Parathyroid adenoma (tissue), 2 donors: ENCODE measurements around the gene MINDY4.

Source experiments
- H2AFZ ChIP-seq: fragments of 300-600 bp; sonication (generic); one replicate; pipeline ENCODE4 v1.7.0; 2017; ENCODE audit warnings: antibody characterized with exemption, mild to moderate bottlenecking
- H3K27ac ChIP-seq: fragments of 300-600 bp; sonication (generic); one replicate; pipeline ENCODE4 v1.7.0; 2017
- H3K27me3 ChIP-seq: fragments of 300-600 bp; sonication (generic); one replicate; pipeline ENCODE4 v1.7.0; 2017; ENCODE audit warnings: low read length; ENCODE audit not compliant: control insufficient read depth, insufficient read depth
- H3K36me3 ChIP-seq: fragments of 300-600 bp; sonication (generic); one replicate; pipeline ENCODE4 v1.7.0; 2017; ENCODE audit warnings: low read length; ENCODE audit not compliant: control insufficient read depth, insufficient read depth
- H3K4me1 ChIP-seq: fragments of 300-600 bp; sonication (generic); one replicate; pipeline ENCODE4 v1.7.0; 2017; ENCODE audit warnings: control low read depth
- H3K4me2 ChIP-seq: fragments of 300-600 bp; sonication (generic); one replicate; pipeline ENCODE4 v1.7.0; 2017; ENCODE audit warnings: low read length
- H3K4me3 ChIP-seq: fragments of 300-600 bp; sonication (generic); one replicate; pipeline ENCODE4 v1.7.0; 2017; ENCODE audit warnings: low read depth, low read length
- H3K79me2 ChIP-seq: fragments of 300-600 bp; sonication (generic); one replicate; pipeline ENCODE4 v1.7.0; 2017; ENCODE audit warnings: control low read depth
- H3K9ac ChIP-seq: fragments of 300-600 bp; sonication (generic); one replicate; pipeline ENCODE4 v1.7.0; 2017; ENCODE audit warnings: mild to moderate bottlenecking
- H3K9me3 ChIP-seq: fragments of 300-600 bp; sonication (generic); one replicate; pipeline ENCODE4 v1.7.0; 2017; ENCODE audit warnings: low read length; ENCODE audit not compliant: control insufficient read depth
- CTCF ChIP-seq: fragments of 300-600 bp; sonication (generic); IDR thresholded peaks from one replicate; pipeline ENCODE4 v1.7.0; 2017; ENCODE audit warnings: antibody characterized with exemption, mild to moderate bottlenecking
- donor health status: primary hyperparathyroidism.

The MINDY4 gene

GRCh38 chr7:30862995-30863705 is 91.9 kb downstream of the MINDY4 start:
- Histone ChIP-seq H2AFZ (no peak overlapping the region), H3K36me3 (no peaks in the 10 kb centered on the region), H3K79me2 (no peaks in the 10 kb centered on the region), H3K4me2 (no peak overlapping the region), H3K27me3 (no peaks in the 10 kb centered on the region), H3K27ac (no peak overlapping the region), H3K4me3 (no peak overlapping the region), H3K9ac (no peak overlapping the region), H3K9me3 (no peaks in the 10 kb centered on the region), H3K4me1 (no peaks in the 10 kb centered on the region)
- TF ChIP-seq CTCF = no peak

- no peak for TF ChIP-seq CTCF
- H3K4me2 ChIP-seq = no peak overlapping the region
- no peak overlapping the region for H3K9ac ChIP-seq
- H3K79me2 ChIP-seq = no peaks in the 10 kb centered on the region
- H3K36me3 ChIP-seq = no peaks in the 10 kb centered on the region
- no peak overlapping the region for H3K27ac ChIP-seq
- H3K4me3 ChIP-seq = no peak overlapping the region
- no peaks in the 10 kb centered on the region for H3K27me3 ChIP-seq
- H2AFZ ChIP-seq = no peak overlapping the region
- no peaks in the 10 kb centered on the region for H3K9me3 ChIP-seq
- no peaks in the 10 kb centered on the region for H3K4me1 ChIP-seq
Measured at GRCh38 chr7:30863706-30864035, 92.5 kb downstream of the MINDY4 start.

GRCh38 chr7:30864101-30864500 is 92.9 kb downstream of the MINDY4 start:
- Histone ChIP-seq H3K9ac (no peak overlapping the region), H3K27ac (no peak overlapping the region), H3K4me2 (no peak overlapping the region), H3K27me3 (no peaks in the 10 kb centered on the region), H3K79me2 (no peaks in the 10 kb centered on the region), H3K9me3 (no peaks in the 10 kb centered on the region), H3K4me1 (no peaks in the 10 kb centered on the region), H3K36me3 (no peaks in the 10 kb centered on the region), H2AFZ (no peak overlapping the region), H3K4me3 (no peak overlapping the region)
- TF ChIP-seq CTCF = no peak

GRCh38 chr7:30865076-30865475 is 93.9 kb downstream of the MINDY4 start:
- H3K27me3 ChIP-seq = no peaks in the 10 kb centered on the region
- no peaks in the 10 kb centered on the region for H3K79me2 ChIP-seq
- H3K4me2 ChIP-seq = no peak overlapping the region
- no peaks in the 10 kb centered on the region for H3K4me1 ChIP-seq
- H3K36me3 ChIP-seq = no peaks in the 10 kb centered on the region
- no peak overlapping the region for H2AFZ ChIP-seq
- H3K9ac ChIP-seq = no peak overlapping the region
- H3K9me3 ChIP-seq = no peaks in the 10 kb centered on the region
- H3K27ac ChIP-seq = no peak overlapping the region
- no peak for TF ChIP-seq CTCF
- no peak overlapping the region for H3K4me3 ChIP-seq

GRCh38 chr7:30865821-30866220 is 94.6 kb downstream of the MINDY4 start:
- no peaks in the 10 kb centered on the region for H3K36me3 ChIP-seq
- H3K4me1 ChIP-seq = no peaks in the 10 kb centered on the region
- no peak overlapping the region for H3K27ac ChIP-seq
- H2AFZ ChIP-seq = no peak overlapping the region
- H3K4me2 ChIP-seq = no peak overlapping the region
- H3K9me3 ChIP-seq = no peaks in the 10 kb centered on the region
- TF ChIP-seq CTCF = no peak
- H3K4me3 ChIP-seq = no peak overlapping the region
- H3K9ac ChIP-seq = no peak overlapping the region
- no peaks in the 10 kb centered on the region for H3K27me3 ChIP-seq
- H3K79me2 ChIP-seq = no peaks in the 10 kb centered on the region
